Gastroesophageal sphincter (tissue), 3 donors: Measurements from ENCODE around the gene MTA1.
A peak's percentile ranks its signal among the peaks of the same experiment; 100 is the strongest.

ENCODE experiments used
- POLR2A ChIP-seq, 2 donors: fragments of 450-650 bp; IDR thresholded peaks; one replicate each; pipeline ENCODE4 v1.6.1; 2017; ENCODE audit warnings: antibody characterized with exemption in 2 of 2, mild to moderate bottlenecking in 2 of 2, moderate library complexity in 1 of 2
- TF ChIP-seq, protein P1 (sequence below), 4 experiments: fragments of 200-600 bp in 2 of 4; fragments of 450-650 bp in 2 of 4; sonication (generic) in 1 of 4; IDR thresholded peaks; one replicate each; pipeline ENCODE4 v1.5.1; 2017 to 2019; ENCODE audit warnings: antibody characterized with exemption in 4 of 4, mild to moderate bottlenecking in 2 of 4, moderate library complexity in 2 of 4

DNA sequence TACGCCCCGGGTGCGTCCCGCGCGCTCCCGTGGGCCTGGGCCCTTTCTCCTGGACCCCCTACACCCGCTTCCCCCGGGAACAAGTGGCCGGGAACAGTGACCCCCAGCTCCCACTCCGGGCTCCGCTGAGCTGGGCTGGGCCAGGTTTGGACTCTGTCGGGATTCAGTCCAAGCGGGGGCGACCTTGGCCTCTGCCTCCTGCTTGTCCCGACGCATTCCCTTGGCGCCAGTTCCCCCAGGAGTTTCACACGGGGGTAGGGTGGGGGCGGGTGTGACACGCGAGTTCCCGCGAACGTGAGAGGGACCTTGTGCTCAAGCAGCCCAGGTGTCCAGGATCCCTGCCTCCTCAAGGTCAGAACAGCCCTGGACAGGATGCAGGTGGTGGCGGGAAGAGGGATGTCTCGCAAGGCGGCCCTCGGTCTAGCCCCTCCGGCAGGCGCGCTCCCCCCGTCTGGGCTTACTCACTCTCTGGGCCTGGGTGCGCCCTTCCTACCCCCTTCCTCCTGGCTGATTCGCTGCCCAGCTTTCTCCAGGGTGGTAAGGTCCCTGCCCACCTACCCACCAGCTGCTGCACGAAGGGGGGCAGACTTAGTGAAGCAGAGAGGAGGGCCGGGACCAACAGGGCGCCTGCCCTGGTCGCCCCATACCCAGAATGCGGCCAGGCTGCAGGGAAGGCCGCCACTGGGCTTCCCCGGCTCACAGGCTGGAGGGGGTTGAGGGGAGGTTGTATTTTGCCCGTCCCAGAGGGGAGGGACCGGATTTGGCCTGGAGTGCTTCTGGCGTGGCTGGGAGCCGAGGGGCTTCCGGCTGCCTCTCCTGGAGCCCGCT, 55.9 kb downstream of the MTA1 start:
- TF ChIP-seq, protein P1, sequence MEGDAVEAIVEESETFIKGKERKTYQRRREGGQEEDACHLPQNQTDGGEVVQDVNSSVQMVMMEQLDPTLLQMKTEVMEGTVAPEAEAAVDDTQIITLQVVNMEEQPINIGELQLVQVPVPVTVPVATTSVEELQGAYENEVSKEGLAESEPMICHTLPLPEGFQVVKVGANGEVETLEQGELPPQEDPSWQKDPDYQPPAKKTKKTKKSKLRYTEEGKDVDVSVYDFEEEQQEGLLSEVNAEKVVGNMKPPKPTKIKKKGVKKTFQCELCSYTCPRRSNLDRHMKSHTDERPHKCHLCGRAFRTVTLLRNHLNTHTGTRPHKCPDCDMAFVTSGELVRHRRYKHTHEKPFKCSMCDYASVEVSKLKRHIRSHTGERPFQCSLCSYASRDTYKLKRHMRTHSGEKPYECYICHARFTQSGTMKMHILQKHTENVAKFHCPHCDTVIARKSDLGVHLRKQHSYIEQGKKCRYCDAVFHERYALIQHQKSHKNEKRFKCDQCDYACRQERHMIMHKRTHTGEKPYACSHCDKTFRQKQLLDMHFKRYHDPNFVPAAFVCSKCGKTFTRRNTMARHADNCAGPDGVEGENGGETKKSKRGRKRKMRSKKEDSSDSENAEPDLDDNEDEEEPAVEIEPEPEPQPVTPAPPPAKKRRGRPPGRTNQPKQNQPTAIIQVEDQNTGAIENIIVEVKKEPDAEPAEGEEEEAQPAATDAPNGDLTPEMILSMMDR (IDR thresholded peaks at IDR 0.05) = no peak
- peak in 1 of 2 donors; percentile 25 for TF ChIP-seq POLR2A (IDR thresholded peaks at IDR 0.05)
